ENCODE data around the gene LCK. TPM values are rescaled to one million over a fixed set of nuclear protein-coding genes. Genes with fewer than 3 reads are reported as not detected.
A peak's percentile ranks its signal among the peaks of the same experiment; 100 is the strongest.

LCK gene
- total and polyA plus RNA-seq, 10 of the 15 experiments (the other 5 are each of a cell fraction or from before 2014, with no cell fraction given) = 31.5 to 173 (median 119) TPM

DNA sequence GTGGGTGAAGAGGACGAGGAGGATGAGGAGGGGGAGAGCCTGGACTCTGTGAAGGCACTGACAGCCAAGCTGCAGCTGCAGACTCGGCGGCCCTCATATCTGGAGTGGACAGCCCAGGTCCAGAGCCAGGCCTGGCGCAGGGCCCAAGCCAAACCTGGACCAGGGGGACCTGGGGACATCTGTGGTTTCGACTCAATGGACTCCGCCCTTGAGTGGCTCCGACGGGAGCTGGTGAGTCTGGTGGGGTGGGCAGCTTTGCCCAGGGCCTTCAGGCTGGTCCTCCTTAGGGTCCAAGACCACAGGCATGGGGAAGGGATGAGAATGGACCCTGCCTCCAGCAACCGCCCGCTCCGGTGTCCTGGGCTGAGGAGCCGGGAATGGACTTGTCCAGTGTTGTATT lies 3.6 kb upstream of the LCK start:
- ChIA-PET CTCF (interaction anchor here (0.6 to 9.6 kb wide), 21 partner anchors 9 to 262 kb away, joined by 3 to 123 read pairs (median 12); partner anchors contain the start of genes EIF3I, HDAC1, MARCKSL1 and TMEM234), RAD21 (ENCODE audit: unreplicated experiment) (interaction anchor here (1.1 to 4.7 kb wide), 8 partner anchors 25 to 152 kb away, joined by 3 to 45 read pairs (median 8); partner anchors contain the start of genes EIF3I, MARCKSL1 and TMEM234), SMC1A (ENCODE audit: uncharacterized antibody, unreplicated experiment) (interaction anchor here (0.5 to 14.4 kb wide), 7 partner anchors 26 to 282 kb away, joined by 3 to 124 read pairs (median 4); no protein-coding TSS in a partner anchor), POLR2A (interaction anchor here (0.7 to 3.1 kb wide), 2 partner anchors 47 to 67 kb away, joined by 3 to 7 read pairs; partner anchors contain the start of genes CCDC28B and TXLNA)
- 98% methylated on average over 12 of the region's 12 CpGs for WGBS (ENCODE audit: insufficient coverage, insufficient replicate concordance, low lambda C conversion rate, missing lambda C conversion rate)
- no peaks in the 10 kb centered on the region for H3K9me3 ChIP-seq (replicated peaks; ENCODE audit: control insufficient read depth, insufficient read depth, low read length)
- H2AFZ ChIP-seq (ENCODE audit: control insufficient read depth, low read depth, low read length) = no peak overlapping the region
- FAIRE-seq (no peak), ATAC-seq (no peak), DNase-seq (ENCODE audit: low read depth, low spot score) (no peak)
- no peak overlapping the region for H3K27ac ChIP-seq (ENCODE audit: control insufficient read depth, insufficient read depth)
- no peaks in the 10 kb centered on the region for H3K36me3 ChIP-seq (ENCODE audit: control insufficient read depth in 2 of 2, insufficient read depth in 2 of 2, low read length in 1 of 2)
- no peak overlapping the region for H3K4me3 ChIP-seq
- intact Hi-C loops (cut with micrococcal nuclease; ENCODE audit: unreplicated experiment) (no loop called here), in situ Hi-C loops (cut with MboI) (no loop called here)
- no peaks in the 10 kb centered on the region for H3K27me3 ChIP-seq (replicated peaks in 1 of 2; ENCODE audit: control insufficient read depth in 2 of 2, insufficient read depth in 2 of 2, low read length in 1 of 2)
- BruUV-seq (replicated peaks) = no TSS peak
- peaks cover 18% of the 10 kb centered on the region for H3K79me2 ChIP-seq (ENCODE audit: control insufficient read depth, insufficient read depth, low read length)
- no peaks in the 10 kb centered on the region for H4K20me1 ChIP-seq (ENCODE audit: control insufficient read depth, insufficient read depth)
- no peak overlapping the region for H3K4me2 ChIP-seq (ENCODE audit: control insufficient read depth, insufficient read depth)
- no peak overlapping the region for H3K9ac ChIP-seq (ENCODE audit: control insufficient read depth, insufficient read depth, low read length)
- peaks cover 48% of the 10 kb centered on the region for H3K4me1 ChIP-seq (ENCODE audit: control insufficient read depth, insufficient read depth, low read length)
- no peak for TF ChIP-seq CEBPB (IDR thresholded peaks at IDR 0.05; ENCODE audit: borderline replicate concordance in 1 of 2, low read depth in 2 of 2, low read length in 2 of 2)
- no peak for TF ChIP-seq PML (IDR thresholded peaks at IDR 0.05; ENCODE audit: low read length)

DNA sequence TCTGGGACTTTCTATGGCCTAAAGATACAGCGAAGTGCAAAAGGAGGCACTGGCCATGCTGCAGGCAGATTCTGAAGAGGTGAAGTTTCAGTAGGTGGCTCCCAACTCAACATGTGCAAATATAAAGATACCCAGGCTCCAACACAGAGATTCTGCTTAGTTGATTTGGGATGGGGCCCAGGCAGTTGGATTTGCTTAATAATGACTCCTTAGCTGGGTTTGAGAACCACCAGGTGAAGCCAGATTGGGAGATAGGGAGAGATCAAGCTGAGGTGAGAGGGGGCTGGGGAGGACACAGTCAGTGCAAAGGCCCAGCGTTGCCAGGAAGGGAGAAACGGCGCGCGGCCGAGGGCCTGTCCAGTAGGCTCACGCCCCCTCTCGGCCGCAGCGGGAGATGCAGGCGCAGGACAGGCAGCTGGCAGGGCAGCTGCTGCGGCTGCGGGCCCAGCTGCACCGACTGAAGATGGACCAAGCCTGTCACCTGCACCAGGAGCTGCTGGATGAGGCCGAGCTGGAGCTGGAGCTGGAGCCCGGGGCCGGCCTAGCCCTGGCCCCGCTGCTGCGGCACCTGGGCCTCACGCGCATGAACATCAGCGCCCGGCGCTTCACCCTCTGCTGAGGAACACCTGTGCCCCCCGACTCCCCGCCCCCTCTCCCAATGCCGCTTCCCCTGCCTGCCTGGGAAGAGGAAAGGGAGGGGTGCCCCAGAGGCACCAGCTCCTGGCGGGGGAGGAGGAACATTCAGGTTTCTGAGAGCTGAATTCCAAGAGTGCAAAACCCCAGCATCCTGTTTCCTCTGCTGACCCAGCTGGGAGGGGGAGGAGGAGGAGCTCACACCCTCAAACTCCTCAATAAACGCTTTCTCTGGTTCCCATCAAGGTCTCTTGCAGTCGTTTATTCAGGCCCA lies 2.8 kb upstream of the LCK start:
- H3K36me3 ChIP-seq (ENCODE audit: control insufficient read depth in 2 of 2, insufficient read depth in 2 of 2, low read length in 1 of 2) = no peaks in the 10 kb centered on the region
- peaks cover 26% of the 10 kb centered on the region for H3K79me2 ChIP-seq (ENCODE audit: control insufficient read depth, insufficient read depth, low read length)
- H3K9me3 ChIP-seq (replicated peaks; ENCODE audit: control insufficient read depth, insufficient read depth, low read length) = no peaks in the 10 kb centered on the region
- no peaks in the 10 kb centered on the region for H3K27me3 ChIP-seq (replicated peaks in 1 of 2; ENCODE audit: control insufficient read depth in 2 of 2, insufficient read depth in 2 of 2, low read length in 1 of 2)
- no peak overlapping the region for H3K9ac ChIP-seq (ENCODE audit: control insufficient read depth, insufficient read depth, low read length)
- peak overlapping the region; percentile 78 for H2AFZ ChIP-seq (ENCODE audit: control insufficient read depth, low read depth, low read length)
- ChIA-PET POLR2A (interaction anchor here (0.6 to 3.5 kb wide), 12 partner anchors 10 to 89 kb away, joined by 3 to 21 read pairs (median 4); partner anchors contain the start of genes CCDC28B, HDAC1 and TXLNA), SMC1A (ENCODE audit: uncharacterized antibody, unreplicated experiment) (interaction anchor here (0.5 to 14.4 kb wide), 19 partner anchors 7 to 403 kb away, joined by 3 to 124 read pairs (median 4); partner anchors contain the start of genes BSDC1, IQCC and RBBP4), CTCF (interaction anchor here (0.6 to 9.6 kb wide), 40 partner anchors 9 to 275 kb away, joined by 3 to 123 read pairs (median 6); partner anchors contain the start of genes BSDC1, CCDC28B, EIF3I and HDAC1), RAD21 (ENCODE audit: unreplicated experiment) (interaction anchor here (0.6 to 4.7 kb wide), 20 partner anchors 9 to 185 kb away, joined by 3 to 45 read pairs (median 3); partner anchors contain the start of genes EIF3I, HDAC1, MARCKSL1 and TMEM234)
- H3K27ac ChIP-seq (ENCODE audit: control insufficient read depth, insufficient read depth) = peak overlapping the region; percentile 89
- in situ Hi-C loops (cut with MboI) = no loop called here
- intact Hi-C loops (cut with micrococcal nuclease; ENCODE audit: unreplicated experiment) = no loop called here
- WGBS (ENCODE audit: insufficient coverage, insufficient replicate concordance, low lambda C conversion rate, missing lambda C conversion rate) = 4% methylated on average over 29 of the region's 31 CpGs
- ATAC-seq (peak; percentile 69), DNase-seq (ENCODE audit: low read depth, low spot score) (no peak), FAIRE-seq (no peak)
- no TSS peak for BruUV-seq (replicated peaks)
- H3K4me1 ChIP-seq (ENCODE audit: control insufficient read depth, insufficient read depth, low read length) = peaks cover 52% of the 10 kb centered on the region
- H3K4me3 ChIP-seq = peak overlapping the region; percentile 10; the same call in 1 of the 2 replicates
- H4K20me1 ChIP-seq (ENCODE audit: control insufficient read depth, insufficient read depth) = no peaks in the 10 kb centered on the region
- H3K4me2 ChIP-seq (ENCODE audit: control insufficient read depth, insufficient read depth) = peak overlapping the region; percentile 32
- TF ChIP-seq TARDBP (IDR thresholded peaks at IDR 0.05; ENCODE audit: borderline replicate concordance) (no peak), JUND (IDR thresholded peaks at IDR 0.05; ENCODE audit: low read depth, low read length) (no peak), HDGF (IDR thresholded peaks at IDR 0.05) (peak; percentile 67; the same call in 1 of the 2 replicates), CUX1 (IDR thresholded peaks at IDR 0.05; ENCODE audit: insufficient replicate concordance, low read depth, low read length) (no peak), SP1 (IDR thresholded peaks at IDR 0.05; ENCODE audit: low read depth, low read length) (peak; percentile 35), IKZF2 (IDR thresholded peaks at IDR 0.05) (no peak; a peak in 1 of 4 replicates), SRF (IDR thresholded peaks at IDR 0.05; ENCODE audit: low read depth in 2 of 2, low read length in 2 of 2) (no peak)
